Endothelial cell of umbilical vein (primary cell): Measurements from ENCODE around the gene C1QBP. TPM values are rescaled to one million over a fixed set of nuclear protein-coding genes. Genes with fewer than 3 reads are reported as not detected.
A peak's percentile ranks its signal among the peaks of the same experiment; 100 is the strongest.

Experiments
- BruUV-seq: library from RNA; stranded (reverse); fragments of 400-500 nt; replicated peaks from 2 replicates; lab custom pipeline; 2021; lab: Mats Ljungman, UMichigan
- CTCF ChIA-PET: fragments of 300-600, 350-600 bp; sonication (Branson Sonifier 250); formaldehyde crosslinking; loops from one replicate; lab custom pipeline; 2021; ENCODE audit warnings: antibody characterized with exemption, inconsistent platforms; lab: Charles Lee
- POLR2A ChIA-PET: fragments of 300-600, 350-600 bp; sonication (Branson Sonifier 250); formaldehyde crosslinking; loops from one replicate; lab custom pipeline; 2021; ENCODE audit warnings: antibody characterized with exemption, inconsistent platforms; lab: Charles Lee
- DNase-seq: peaks from one replicate; pipeline ENCODE4 v3.0.0-alpha.2; 2011; ENCODE audit warnings: low read depth, low spot score
- FAIRE-seq: peaks from 2 replicates; lab custom pipeline; 2011; peaks lifted over from hg19 to GRCh38; lab: Jason Lieb, UNC
- H2AFZ ChIP-seq: 2 replicates; pipeline ENCODE4 v1.6.0; 2012; ENCODE audit warnings: low read depth, low read length, control low read depth, inconsistent platforms
- H3K27ac ChIP-seq: 2 replicates; pipeline ENCODE4 v1.5.1; 2011; ENCODE audit warnings: low read depth, mild to moderate bottlenecking, control low read depth, low read length, moderate library complexity; ENCODE audit not compliant: insufficient read depth
- H3K27me3 ChIP-seq, 2 experiments: 2 replicates each; pipeline versions ENCODE4 v1.6.0 to v1.6.1; 2011; ENCODE audit warnings: low read length in 2 of 2, mixed read lengths in 1 of 2; ENCODE audit not compliant: control insufficient read depth in 2 of 2, insufficient read depth in 2 of 2
- H3K36me3 ChIP-seq, 2 experiments: 2 replicates in 1 of 2; 3 replicates in 1 of 2; pipeline ENCODE4 v1.5.1; 2011; ENCODE audit warnings: low read length in 2 of 2, mild to moderate bottlenecking in 1 of 2, moderate library complexity in 1 of 2; ENCODE audit not compliant: control insufficient read depth in 2 of 2, insufficient read depth in 2 of 2; ENCODE audit errors: extremely low read depth in 1 of 2
- H3K4me1 ChIP-seq: 3 replicates; pipeline ENCODE4 v1.5.1; 2011; ENCODE audit warnings: mild to moderate bottlenecking, low read length; ENCODE audit not compliant: control insufficient read depth, insufficient read depth; ENCODE audit errors: extremely low read depth
- H3K4me2 ChIP-seq: 2 replicates; pipeline ENCODE4 v1.6.1; 2011; ENCODE audit warnings: low read length, control low read depth, mixed read lengths; ENCODE audit not compliant: insufficient read depth
- H3K4me3 ChIP-seq, 3 experiments: fragments of 200-600 bp in 1 of 3; sonication (generic), shearing (Covaris generic) in 1 of 3; replicated peaks in 1 of 3; 2 replicates each; pipeline ENCODE4 v1.5.1; 2011 to 2016; ENCODE audit warnings: control low read depth in 3 of 3, low read length in 3 of 3, mild to moderate bottlenecking in 2 of 3, inconsistent platforms in 1 of 3, low read depth in 1 of 3, moderate library complexity in 1 of 3; ENCODE audit not compliant: insufficient read depth in 1 of 3
- H3K79me2 ChIP-seq: 2 replicates; pipeline ENCODE4 v1.6.0; 2012; ENCODE audit warnings: low read length, inconsistent platforms; ENCODE audit not compliant: control insufficient read depth, insufficient read depth
- H3K9ac ChIP-seq: replicated peaks from 2 replicates; pipeline ENCODE3; 2011; ENCODE audit warnings: low read length, control low read depth; ENCODE audit not compliant: insufficient read depth; ENCODE audit errors: extremely low read depth
- H3K9me1 ChIP-seq: replicated peaks from 3 replicates; pipeline ENCODE4 v1.6.0; 2011; ENCODE audit warnings: mild to moderate bottlenecking, low read length; ENCODE audit not compliant: control insufficient read depth, insufficient read depth; ENCODE audit errors: extremely low read depth
- H3K9me3 ChIP-seq: replicated peaks from 2 replicates; pipeline ENCODE4 v1.5.1; 2012; ENCODE audit warnings: low read length, inconsistent platforms; ENCODE audit not compliant: control insufficient read depth, insufficient read depth
- H4K20me1 ChIP-seq: replicated peaks from 2 replicates; pipeline ENCODE3; 2011; ENCODE audit warnings: mild to moderate bottlenecking, low read length; ENCODE audit not compliant: control insufficient read depth, insufficient read depth; ENCODE audit errors: extremely low read depth
- FOS ChIP-seq: IDR thresholded peaks from 2 replicates; pipeline ENCODE4 v1.6.1; 2011; ENCODE audit warnings: mild to moderate bottlenecking, low read length, moderate library complexity, borderline replicate concordance; ENCODE audit not compliant: insufficient read depth
- GATA2 ChIP-seq: IDR thresholded peaks from 2 replicates; pipeline ENCODE4 v1.7.0; 2011; ENCODE audit warnings: low read depth, mild to moderate bottlenecking, moderate library complexity, mixed read lengths, low read length; ENCODE audit not compliant: insufficient read length, insufficient read depth
- MYC ChIP-seq: IDR thresholded peaks from one replicate; pipeline ENCODE4 v1.6.1; 2011; ENCODE audit warnings: mild to moderate bottlenecking, low read depth, low read length
- POLR2A ChIP-seq: IDR thresholded peaks from 2 replicates; pipeline ENCODE4 v1.6.1; 2012; ENCODE audit warnings: low read depth, mild to moderate bottlenecking, control low read depth, low read length
- POLR2AphosphoS5 ChIP-seq: IDR thresholded peaks from 2 replicates; pipeline ENCODE4 v1.6.1; 2012; ENCODE audit warnings: low read depth, mild to moderate bottlenecking, control low read depth, low read length, moderate library complexity; ENCODE audit not compliant: insufficient read depth
- dilution Hi-C: fragments of 300-500 bp; cut with MboI; formaldehyde crosslinking; loops from one replicate; pipeline ENCODE4 v1.15.0; 2019; ENCODE audit warnings: low sequenced_read_pairs; ENCODE audit not compliant: extremely low pct_ligation_motif_present
- intact Hi-C: fragments of 100-400 bp; cut with micrococcal nuclease; formaldehyde crosslinking; loops from one replicate; pipeline ENCODE4 v1.10.0; 2022
- polyA plus RNA-seq, 4 experiments: library from polyadenylated mRNA; depleted of rRNA in 3 of 4; stranded (reverse) in 3 of 4; unstranded in 1 of 4; fragments of >200 nt; gene quantifications; 2 replicates each; pipeline versions ENCODE4 v1.2.1 to v1.2.3, GENCODE V29; 2011 to 2012; ENCODE audit warnings: missing spikeins in 1 of 4
- total RNA-seq: library from RNA; stranded (reverse); gene quantifications from 2 replicates; pipeline ENCODE4 v1.2.3, GENCODE V29; 2021
- TF ChIP-seq, protein P1 (sequence below), 2 donors: IDR thresholded peaks; 1 replicate in 1 of 2; 2 replicates in 1 of 2; pipeline ENCODE4 v1.5.1; 2011; ENCODE audit warnings: low read length in 2 of 2, mild to moderate bottlenecking in 2 of 2, moderate library complexity in 2 of 2, control low read depth in 1 of 2, inconsistent platforms in 1 of 2, low read depth in 1 of 2; ENCODE audit not compliant: insufficient read depth in 1 of 2; ENCODE audit errors: extremely low read depth in 1 of 2

Gene C1QBP
- total and polyA plus RNA-seq, 2 donors (not counting 3 experiments of a cell fraction or from before 2014, with no cell fraction given): 144 to 218 TPM

DNA sequence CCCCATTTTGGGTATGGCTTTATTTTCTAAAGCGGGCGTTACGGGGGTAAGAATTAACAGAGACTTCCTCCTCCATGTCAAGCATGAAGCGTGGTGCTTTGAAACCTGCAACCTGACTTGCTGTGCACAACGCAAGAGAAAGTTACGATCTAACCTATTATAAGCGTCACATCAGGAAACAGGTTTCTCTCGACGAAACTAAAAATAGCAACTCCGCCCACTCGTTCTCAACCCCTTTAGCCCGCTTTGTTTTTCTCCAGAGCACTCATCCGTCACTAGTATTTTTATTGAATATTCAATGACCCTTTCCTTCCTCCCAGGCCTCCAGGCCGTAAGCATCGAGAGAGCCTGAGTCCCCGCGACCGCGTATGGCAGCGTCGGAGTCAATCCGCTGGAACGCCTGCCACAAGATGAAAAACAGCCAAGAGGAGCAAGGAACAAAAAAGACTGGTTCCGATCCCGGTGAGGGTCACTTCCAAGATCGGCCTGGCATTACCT lies 20.0 kb downstream of the C1QBP start:
- dilution Hi-C loops: no loop called here
- peak overlapping the region; percentile 66 to 94 (median 89) for H3K4me3 ChIP-seq
- H3K9me1 ChIP-seq: no peaks in the 10 kb centered on the region
- peaks cover 5 to 12% of the 10 kb centered on the region in 2 experiments for H3K36me3 ChIP-seq
- H3K9me3 ChIP-seq: no peaks in the 10 kb centered on the region
- ChIA-PET CTCF (interaction anchor here (1.0 to 1.3 kb wide), 2 partner anchors 20 to 22 kb away, joined by 5 to 27 read pairs; partner anchors contain the start of gene C1QBP), POLR2A (interaction anchor here (0.6 to 1.3 kb wide), 3 partner anchors 20 to 100 kb away, joined by 4 to 9 read pairs (median 5); partner anchors contain the start of genes C1QBP, DERL2 and MIS12)
- intact Hi-C loops: loop anchor here (1.0 to 5.0 kb wide), 4 partner anchors 20 to 172 kb away; partner anchors contain the start of genes C1QBP, DERL2, MIS12 and RABEP1
- H2AFZ ChIP-seq: peak overlapping the region; percentile 68
- H3K27me3 ChIP-seq: no peaks in the 10 kb centered on the region
- peaks cover 54% of the 10 kb centered on the region for H3K79me2 ChIP-seq
- H3K4me1 ChIP-seq: peaks cover 17% of the 10 kb centered on the region
- no peak for TF ChIP-seq GATA2
- no peak for TF ChIP-seq POLR2A
- no peak for TF ChIP-seq MYC
- no peak for TF ChIP-seq POLR2AphosphoS5
- TF ChIP-seq, protein P1, sequence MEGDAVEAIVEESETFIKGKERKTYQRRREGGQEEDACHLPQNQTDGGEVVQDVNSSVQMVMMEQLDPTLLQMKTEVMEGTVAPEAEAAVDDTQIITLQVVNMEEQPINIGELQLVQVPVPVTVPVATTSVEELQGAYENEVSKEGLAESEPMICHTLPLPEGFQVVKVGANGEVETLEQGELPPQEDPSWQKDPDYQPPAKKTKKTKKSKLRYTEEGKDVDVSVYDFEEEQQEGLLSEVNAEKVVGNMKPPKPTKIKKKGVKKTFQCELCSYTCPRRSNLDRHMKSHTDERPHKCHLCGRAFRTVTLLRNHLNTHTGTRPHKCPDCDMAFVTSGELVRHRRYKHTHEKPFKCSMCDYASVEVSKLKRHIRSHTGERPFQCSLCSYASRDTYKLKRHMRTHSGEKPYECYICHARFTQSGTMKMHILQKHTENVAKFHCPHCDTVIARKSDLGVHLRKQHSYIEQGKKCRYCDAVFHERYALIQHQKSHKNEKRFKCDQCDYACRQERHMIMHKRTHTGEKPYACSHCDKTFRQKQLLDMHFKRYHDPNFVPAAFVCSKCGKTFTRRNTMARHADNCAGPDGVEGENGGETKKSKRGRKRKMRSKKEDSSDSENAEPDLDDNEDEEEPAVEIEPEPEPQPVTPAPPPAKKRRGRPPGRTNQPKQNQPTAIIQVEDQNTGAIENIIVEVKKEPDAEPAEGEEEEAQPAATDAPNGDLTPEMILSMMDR (IDR thresholded peaks at IDR 0.05; ENCODE audit: extremely low read depth in 1 of 2, insufficient read depth in 1 of 2, low read depth in 1 of 2, low read length in 2 of 2): no peak
- no peak for TF ChIP-seq FOS
- DNase-seq: peak; percentile 89
- no TSS peak for BruUV-seq
- peak overlapping the region; percentile 91 for H3K9ac ChIP-seq
- peak; percentile 40 for FAIRE-seq
- peak overlapping the region; percentile 95 for H3K4me2 ChIP-seq
- H4K20me1 ChIP-seq: no peaks in the 10 kb centered on the region
- peak overlapping the region; percentile 79 for H3K27ac ChIP-seq
